HG02943 (cell line): ENCODE measurements around the gene KDM4F.

Source experiments
- ATAC-seq: cut with Tn5 transposase; IDR thresholded peaks from one replicate; pipeline ENCODE4 v1.9.1; 2021; ENCODE audit warnings: mild to moderate bottlenecking, low read depth, moderate library complexity; ENCODE audit not compliant: unreplicated experiment

KDM4F gene

GRCh38 chr11:95058621-95059020, 9.4 kb downstream of the KDM4F start:
- no peak for ATAC-seq

DNA sequence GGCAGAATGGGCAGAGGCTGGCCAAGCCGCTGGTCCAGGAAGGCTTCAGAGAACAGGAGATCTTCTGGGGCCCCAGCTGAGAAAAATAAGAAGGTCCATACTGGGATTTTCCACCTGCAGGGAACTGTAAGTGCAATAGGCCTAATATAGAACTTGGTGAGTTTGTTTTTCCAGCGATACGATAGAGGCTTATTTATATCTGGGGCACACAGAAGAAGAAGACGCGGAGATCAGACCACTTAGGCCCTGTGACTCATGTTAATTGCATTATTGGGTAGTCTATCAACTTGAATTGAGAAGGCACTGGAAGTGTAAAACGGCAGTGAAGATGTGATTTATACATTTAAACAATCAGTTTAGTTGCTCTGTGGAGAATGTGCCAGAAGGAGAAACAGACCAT, 9.8 kb downstream of the KDM4F start:
- no peak for ATAC-seq

- no peak for ATAC-seq
Observed at GRCh38 chr11:95065336-95065735, 16.1 kb downstream of the KDM4F start.

GRCh38 chr11:95066716-95067038, 17.5 kb downstream of the KDM4F start, which contains the start of gene SRSF8:
Gene SRSF8 (plus strand): TSS chr11:95066919. CDS start chr11:95067227, 308 bp downstream.
- peak; percentile 40 for ATAC-seq

- ATAC-seq = peak; percentile 57
Observed at GRCh38 chr11:95067039-95067840, 18.0 kb downstream of the KDM4F start.

DNA sequence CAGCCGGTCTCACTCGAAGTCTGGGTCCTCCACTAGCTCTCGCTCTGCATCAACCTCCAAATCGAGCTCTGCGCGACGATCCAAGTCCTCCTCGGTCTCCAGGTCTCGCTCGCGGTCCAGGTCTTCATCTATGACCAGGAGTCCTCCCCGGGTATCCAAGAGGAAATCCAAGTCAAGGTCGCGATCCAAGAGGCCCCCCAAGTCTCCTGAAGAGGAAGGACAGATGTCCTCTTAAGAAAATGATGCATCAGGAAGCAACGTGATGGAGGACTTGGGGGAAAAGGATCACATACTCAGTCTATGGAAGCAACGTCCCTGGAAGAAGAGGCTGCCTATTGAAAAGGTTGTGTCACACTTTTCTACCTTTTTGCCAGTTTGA, 18.6 kb downstream of the KDM4F start:
- no peak for ATAC-seq

DNA sequence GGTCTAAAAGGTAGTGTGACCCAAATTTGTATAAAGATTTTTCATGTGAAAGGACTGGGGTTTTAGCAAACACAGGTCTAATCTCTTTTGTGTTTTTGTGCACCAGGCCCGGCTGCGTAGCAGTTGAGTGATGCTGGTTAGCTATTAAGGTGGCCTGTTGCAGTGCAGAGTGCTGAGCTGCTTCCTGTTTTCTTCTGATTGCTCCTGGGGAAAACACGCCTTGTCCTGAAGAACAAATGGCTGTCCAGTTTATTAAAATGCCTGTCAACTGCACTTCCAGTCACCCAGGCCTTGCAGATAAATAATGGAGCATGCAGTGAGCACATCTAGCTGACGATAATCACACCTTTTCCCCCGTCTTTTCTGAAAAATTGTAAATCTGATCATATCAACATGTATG, 19.3 kb downstream of the KDM4F start:
- ATAC-seq = peak; percentile 67

- ATAC-seq = no peak
Observed at GRCh38 chr11:95070471-95070870, 21.2 kb downstream of the KDM4F start.

- ATAC-seq = no peak
Observed at GRCh38 chr11:95072948-95073347, 23.7 kb downstream of the KDM4F start.

GRCh38 chr11:95074792-95075563, 25.8 kb downstream of the KDM4F start:
- no peak for ATAC-seq

- no peak for ATAC-seq
Observed at GRCh38 chr11:95076416-95076815, 27.2 kb downstream of the KDM4F start.

DNA sequence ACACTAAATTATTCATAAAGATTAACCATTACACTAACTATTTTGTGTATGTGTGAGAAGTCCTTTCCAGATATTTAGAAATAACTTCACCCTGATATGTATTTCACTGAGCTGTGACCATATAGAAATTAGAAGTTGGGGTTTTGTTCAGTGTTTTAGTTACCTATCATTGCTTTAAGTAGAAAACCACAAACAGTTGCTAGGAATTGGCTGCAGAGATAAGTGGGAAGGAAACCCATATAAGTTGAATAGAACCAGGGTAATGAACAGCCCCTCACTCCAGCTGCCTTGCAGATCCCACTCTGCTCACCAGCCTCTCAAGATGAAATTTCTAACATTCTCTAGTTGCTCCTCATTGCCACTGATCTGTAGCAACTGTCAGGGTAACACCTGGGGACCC, 27.8 kb downstream of the KDM4F start:
- no peak for ATAC-seq

- no peak for ATAC-seq
Observed at GRCh38 chr11:95078526-95078925, 29.3 kb downstream of the KDM4F start.

GRCh38 chr11:95081010-95081409, 31.8 kb downstream of the KDM4F start:
- ATAC-seq = no peak

DNA sequence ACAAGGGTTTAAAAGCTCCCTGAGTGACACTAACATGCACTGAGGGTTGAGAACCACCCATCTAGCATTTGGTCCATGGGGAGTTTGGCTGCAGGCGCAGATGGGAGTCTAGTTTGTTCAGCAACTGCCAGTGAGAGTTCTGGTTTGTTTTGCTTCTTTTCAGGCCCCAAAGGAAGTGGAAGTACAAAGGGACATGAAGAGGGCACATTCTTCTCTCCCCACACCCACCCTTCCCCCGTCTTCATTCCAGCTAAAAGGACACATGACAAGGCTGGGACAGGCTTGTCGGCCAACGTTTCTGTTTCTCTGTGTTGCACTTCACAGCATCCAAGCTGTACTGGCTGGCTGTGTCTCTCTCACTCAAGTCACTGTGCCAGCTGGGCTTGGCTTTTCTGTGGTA, 32.2 kb downstream of the KDM4F start:
- ATAC-seq = no peak

DNA sequence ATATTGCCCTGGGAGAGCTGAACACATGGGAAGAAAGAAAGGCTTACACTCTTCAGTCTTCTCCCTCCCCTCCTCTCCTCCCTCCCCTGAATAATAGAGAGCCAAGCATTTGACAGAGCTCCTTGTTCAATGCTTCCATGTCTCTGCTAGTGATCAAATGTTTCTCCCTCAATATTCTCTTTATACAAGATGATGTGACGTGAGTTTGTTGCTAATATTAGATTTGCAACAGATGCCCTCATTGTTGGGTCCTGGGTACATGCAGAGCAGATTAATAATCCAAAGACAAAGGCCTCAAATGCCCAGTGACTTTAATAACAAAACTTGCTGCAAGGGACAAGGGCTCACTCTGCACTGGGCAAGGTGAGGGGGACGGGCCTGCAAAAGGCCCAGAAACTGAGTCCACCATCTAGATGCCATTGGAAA, 33.4 kb downstream of the KDM4F start:
- no peak for ATAC-seq

DNA sequence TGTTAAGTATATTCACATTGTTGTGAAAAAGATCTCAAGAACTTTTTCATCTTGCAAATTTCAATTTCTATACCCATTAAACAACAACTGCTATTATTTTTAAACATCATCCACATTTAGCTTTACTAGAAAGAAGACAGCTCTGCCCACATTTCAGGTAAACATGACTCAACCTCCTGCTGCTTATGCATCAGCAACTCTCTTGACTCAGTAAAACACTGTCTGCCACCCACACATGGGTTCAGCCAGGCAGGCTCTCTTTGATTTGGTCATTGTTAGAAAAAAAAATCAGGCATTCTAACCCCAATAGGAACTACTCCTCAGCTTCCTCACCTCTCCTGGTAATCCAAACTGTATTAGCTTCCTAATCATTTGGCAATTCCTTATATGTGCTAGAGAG, 35.3 kb downstream of the KDM4F start:
- ATAC-seq = no peak

DNA sequence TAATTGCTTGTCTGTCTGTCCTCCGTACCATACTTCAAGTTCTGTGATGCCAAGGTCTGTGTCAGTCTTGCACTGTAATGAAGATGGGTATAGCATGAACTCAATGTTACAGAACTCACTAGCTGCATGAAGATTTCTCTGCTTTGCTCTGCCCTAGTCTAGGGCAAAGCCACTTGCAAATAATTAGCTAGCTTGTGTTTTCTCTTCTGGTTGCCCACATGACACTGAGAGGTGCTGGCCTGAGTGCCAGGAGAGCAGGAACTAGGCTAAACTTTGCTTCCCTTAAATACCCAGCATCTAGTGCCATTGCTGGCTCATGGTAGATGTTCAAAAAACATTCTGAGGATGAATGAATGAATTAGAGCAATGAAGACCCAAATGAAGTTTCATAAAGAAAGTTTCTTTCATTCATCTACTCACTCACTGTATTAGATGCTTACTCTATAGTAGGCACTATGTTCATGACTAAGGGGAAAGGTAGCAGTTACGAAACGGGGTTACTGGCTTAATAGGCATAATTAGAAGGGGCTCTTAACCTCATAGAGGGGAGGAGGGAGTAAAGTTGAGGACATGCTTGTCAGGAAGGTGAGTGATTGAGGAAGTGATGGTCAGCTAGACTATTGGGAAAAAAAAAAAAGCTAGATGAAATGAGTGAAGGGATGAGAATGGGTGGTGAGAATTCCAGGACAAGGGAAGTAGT, 36.0 kb downstream of the KDM4F start:
- no peak for ATAC-seq

- ATAC-seq = no peak
Observed at GRCh38 chr11:95086151-95086550, 36.9 kb downstream of the KDM4F start.

GRCh38 chr11:95086836-95087570, 37.8 kb downstream of the KDM4F start:
- ATAC-seq = no peak
